OCI-LY7 (cell line): Measurements from ENCODE around the gene APH1B. TPM values are rescaled to one million over a fixed set of nuclear protein-coding genes. Genes with fewer than 3 reads are reported as not detected.

ENCODE experiments used
- BruUV-seq: library from RNA; stranded (reverse); fragments of 400-500 nt; replicated peaks from 2 replicates; lab custom pipeline; 2021; lab: Mats Ljungman, UMichigan
- CTCF ChIA-PET: fragments of 300-600 bp; sonication (Branson Sonifier 250); formaldehyde crosslinking; loops from one replicate; lab custom pipeline; 2022; ENCODE audit warnings: antibody characterized with exemption; ENCODE audit not compliant: unreplicated experiment; lab: Charles Lee
- POLR2A ChIA-PET: fragments of 300-600 bp; sonication (Branson Sonifier 250); formaldehyde crosslinking; loops from one replicate; lab custom pipeline; 2022; ENCODE audit warnings: antibody characterized with exemption; lab: Charles Lee
- DNase-seq: peaks from one replicate; pipeline ENCODE4 v3.0.0-alpha.2; 2015; ENCODE audit warnings: low spot score
- H2AFZ ChIP-seq: fragments of 200-600 bp; sonication (generic), shearing (Covaris generic); 2 replicates; pipeline ENCODE4 v1.6.1; 2014; ENCODE audit warnings: mild to moderate bottlenecking, antibody characterized with exemption, low read length, moderate library complexity
- H3K27ac ChIP-seq: fragments of 200-600 bp; sonication (generic); 2 replicates; pipeline ENCODE4 v1.5.1; 2014; ENCODE audit warnings: mixed run types, low read depth, mild to moderate bottlenecking, moderate library complexity, low read length, inconsistent platforms; ENCODE audit not compliant: poor library complexity, severe bottlenecking
- H3K36me3 ChIP-seq: fragments of 200-600 bp; sonication (generic); 2 replicates; pipeline ENCODE4 v1.6.1; 2014; ENCODE audit warnings: mild to moderate bottlenecking, antibody characterized with exemption, low read length, moderate library complexity, mixed read lengths; ENCODE audit not compliant: insufficient read depth
- H3K4me1 ChIP-seq: fragments of 200-600 bp; sonication (generic); 2 replicates; pipeline ENCODE4 v1.5.1; 2014; ENCODE audit warnings: mild to moderate bottlenecking, low read length; ENCODE audit not compliant: insufficient read depth, poor library complexity, severe bottlenecking
- H3K4me2 ChIP-seq: fragments of 200-600 bp; sonication (generic); 2 replicates; pipeline ENCODE4 v1.6.1; 2014; ENCODE audit warnings: mild to moderate bottlenecking, low read length
- H3K4me3 ChIP-seq: fragments of 200-600 bp; sonication (generic); 2 replicates; pipeline ENCODE4 v1.5.1; 2014; ENCODE audit warnings: mild to moderate bottlenecking, low read depth, low read length; ENCODE audit not compliant: poor library complexity, severe bottlenecking
- H3K79me2 ChIP-seq: fragments of 200-600 bp; sonication (generic); 2 replicates; pipeline ENCODE4 v1.6.1; 2016; ENCODE audit warnings: low read depth, mild to moderate bottlenecking, low read length, moderate library complexity, mixed read lengths; ENCODE audit not compliant: insufficient read depth
- H3K9me2 ChIP-seq: fragments of 200-600 bp; sonication (generic); 2 replicates; pipeline ENCODE4 v1.6.1; 2016; ENCODE audit warnings: mild to moderate bottlenecking, low read length, mixed read lengths; ENCODE audit not compliant: insufficient read depth
- H3K9me3 ChIP-seq: fragments of 200-600 bp; sonication (generic); 2 replicates; pipeline ENCODE4 v1.6.1; 2014; ENCODE audit warnings: mild to moderate bottlenecking, mixed run types, low read length, mixed read lengths
- H4K20me1 ChIP-seq: fragments of 200-600 bp; sonication (generic); 2 replicates; pipeline ENCODE4 v1.6.1; 2014; ENCODE audit warnings: mild to moderate bottlenecking, antibody characterized with exemption, low read length, moderate library complexity, mixed read lengths; ENCODE audit not compliant: insufficient read depth
- EZH2phosphoT487 ChIP-seq: fragments of 200-600 bp; sonication (generic); IDR thresholded peaks from 2 replicates; pipeline ENCODE4 v1.6.1; 2018; ENCODE audit warnings: low read depth, borderline replicate concordance, mild to moderate bottlenecking, mixed run types, antibody characterized with exemption, low read length, moderate library complexity, mixed read lengths
- intact Hi-C: fragments of 100-400 bp; cut with micrococcal nuclease; formaldehyde crosslinking; loops from one replicate; pipeline ENCODE4 v1.10.0; 2022; ENCODE audit not compliant: unreplicated experiment
- total RNA-seq, 2 experiments: library from RNA; depleted of rRNA in 1 of 2; stranded (reverse); fragments of >200 nt in 1 of 2; shearing (Covaris generic) in 1 of 2; gene quantifications; 2 replicates each; pipeline ENCODE4 v1.2.3, GENCODE V29; 2014 to 2022
- TF ChIP-seq, protein P1 (sequence below): fragments of 200-600 bp; sonication (generic); conservative IDR thresholded peaks from 2 replicates; pipeline ENCODE4 v1.5.1; 2014; ENCODE audit warnings: mild to moderate bottlenecking, antibody characterized with exemption, low read length, moderate library complexity, mixed read lengths

APH1B gene
- total RNA-seq, 2 experiments from 2014 or later = 8.3 to 24.1 TPM

DNA sequence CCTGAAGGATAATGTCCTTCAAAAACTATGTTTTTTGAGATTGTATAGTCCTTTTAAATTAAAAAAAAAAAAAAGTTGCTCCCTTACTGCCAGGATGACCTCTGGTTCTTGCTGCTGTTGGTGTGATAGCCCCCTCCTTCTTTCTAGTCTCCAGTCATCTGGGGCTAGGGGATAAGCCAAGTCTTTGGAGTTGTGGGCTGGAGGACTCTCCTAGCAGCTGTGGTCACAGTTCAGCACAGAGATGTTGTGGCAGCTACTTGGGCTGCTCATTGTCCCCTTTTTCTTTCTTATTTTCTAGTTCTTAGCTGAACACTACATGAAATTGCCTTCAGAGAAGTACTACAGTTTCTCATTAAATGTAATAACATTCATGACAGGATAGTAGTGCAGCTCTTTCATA lies 39.2 kb upstream of the APH1B start:
- CTCF ChIA-PET = no interaction called here
- no peaks in the 10 kb centered on the region for H3K9me2 ChIP-seq
- no peaks in the 10 kb centered on the region for H3K79me2 ChIP-seq
- intact Hi-C loops = no loop called here
- H3K4me2 ChIP-seq = no peak overlapping the region
- TF ChIP-seq EZH2phosphoT487 = no peak
- TF ChIP-seq, protein P1, sequence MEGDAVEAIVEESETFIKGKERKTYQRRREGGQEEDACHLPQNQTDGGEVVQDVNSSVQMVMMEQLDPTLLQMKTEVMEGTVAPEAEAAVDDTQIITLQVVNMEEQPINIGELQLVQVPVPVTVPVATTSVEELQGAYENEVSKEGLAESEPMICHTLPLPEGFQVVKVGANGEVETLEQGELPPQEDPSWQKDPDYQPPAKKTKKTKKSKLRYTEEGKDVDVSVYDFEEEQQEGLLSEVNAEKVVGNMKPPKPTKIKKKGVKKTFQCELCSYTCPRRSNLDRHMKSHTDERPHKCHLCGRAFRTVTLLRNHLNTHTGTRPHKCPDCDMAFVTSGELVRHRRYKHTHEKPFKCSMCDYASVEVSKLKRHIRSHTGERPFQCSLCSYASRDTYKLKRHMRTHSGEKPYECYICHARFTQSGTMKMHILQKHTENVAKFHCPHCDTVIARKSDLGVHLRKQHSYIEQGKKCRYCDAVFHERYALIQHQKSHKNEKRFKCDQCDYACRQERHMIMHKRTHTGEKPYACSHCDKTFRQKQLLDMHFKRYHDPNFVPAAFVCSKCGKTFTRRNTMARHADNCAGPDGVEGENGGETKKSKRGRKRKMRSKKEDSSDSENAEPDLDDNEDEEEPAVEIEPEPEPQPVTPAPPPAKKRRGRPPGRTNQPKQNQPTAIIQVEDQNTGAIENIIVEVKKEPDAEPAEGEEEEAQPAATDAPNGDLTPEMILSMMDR = no peak
- peaks cover 3% of the 10 kb centered on the region for H3K9me3 ChIP-seq
- peaks cover 3% of the 10 kb centered on the region; the same call in 1 of the 2 replicates for H3K36me3 ChIP-seq
- H4K20me1 ChIP-seq = no peaks in the 10 kb centered on the region
- no TSS peak for BruUV-seq
- DNase-seq = no peak
- POLR2A ChIA-PET = interaction anchor here (0.8 kb wide), 1 partner anchor 24 kb away, joined by 3 read pairs; no protein-coding TSS in a partner anchor
- no peak overlapping the region for H2AFZ ChIP-seq
- no peak overlapping the region for H3K27ac ChIP-seq
- H3K4me1 ChIP-seq = peaks cover 7% of the 10 kb centered on the region
- H3K4me3 ChIP-seq = no peak overlapping the region

DNA sequence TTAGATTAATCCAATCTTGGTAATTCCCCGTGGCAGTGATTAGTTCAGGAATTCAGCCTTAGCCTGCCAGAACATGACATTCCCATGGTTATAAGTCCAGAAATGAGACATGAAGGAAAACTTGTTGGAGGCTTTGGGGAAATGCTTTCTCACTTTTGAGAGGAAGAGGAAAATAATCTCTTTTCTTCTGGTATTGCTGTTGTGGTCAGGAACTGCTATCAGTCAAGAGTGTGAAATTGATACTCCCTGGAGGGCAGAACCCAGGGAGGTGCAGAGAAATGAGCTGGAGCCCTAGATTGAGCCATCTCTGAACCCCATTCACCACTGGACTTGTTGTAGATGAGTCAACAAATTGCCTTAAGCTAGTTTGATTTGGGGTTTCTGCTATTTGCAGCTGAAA lies 38.6 kb upstream of the APH1B start:
- no peak overlapping the region for H3K27ac ChIP-seq
- CTCF ChIA-PET = no interaction called here
- H3K79me2 ChIP-seq = no peaks in the 10 kb centered on the region
- peaks cover 9% of the 10 kb centered on the region for H3K9me3 ChIP-seq
- intact Hi-C loops = no loop called here
- no peak overlapping the region for H3K4me2 ChIP-seq
- H3K36me3 ChIP-seq = peaks cover 9% of the 10 kb centered on the region; the same call in 1 of the 2 replicates
- TF ChIP-seq EZH2phosphoT487 = no peak
- TF ChIP-seq, protein P1 = no peak
- peaks cover 2% of the 10 kb centered on the region for H3K4me1 ChIP-seq
- H2AFZ ChIP-seq = no peak overlapping the region
- no peak for DNase-seq
- H3K4me3 ChIP-seq = no peak overlapping the region
- no peaks in the 10 kb centered on the region for H4K20me1 ChIP-seq
- H3K9me2 ChIP-seq = no peaks in the 10 kb centered on the region
- no TSS peak for BruUV-seq
- POLR2A ChIA-PET = interaction anchor here (0.7 to 1.4 kb wide), 6 partner anchors 8 to 64 kb away, joined by 3 to 5 read pairs (median 3); no protein-coding TSS in a partner anchor

DNA sequence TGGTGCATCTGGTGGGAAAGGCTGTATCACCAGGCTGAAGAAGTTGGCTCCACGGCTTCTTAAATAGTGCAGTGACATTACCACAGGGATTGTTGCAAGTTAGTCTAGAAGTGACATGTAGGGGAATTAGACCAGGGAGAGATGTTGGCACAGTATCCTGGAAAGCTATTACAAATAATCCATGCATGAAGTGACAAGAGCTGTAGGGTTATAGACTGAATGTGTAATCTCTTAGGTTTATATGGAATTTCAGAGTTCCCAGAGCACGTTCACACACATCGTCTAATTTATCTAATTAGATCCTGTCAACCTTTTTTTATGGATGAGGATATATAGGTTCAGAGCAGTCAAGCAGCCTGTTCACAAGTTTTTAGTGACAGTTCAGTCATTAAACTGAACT lies 37.3 kb upstream of the APH1B start:
- H3K4me3 ChIP-seq = no peak overlapping the region
- POLR2A ChIA-PET = interaction anchor here (0.7 to 1.2 kb wide), 2 partner anchors 10 to 48 kb away, joined by 3 read pairs; no protein-coding TSS in a partner anchor
- H4K20me1 ChIP-seq = no peaks in the 10 kb centered on the region
- BruUV-seq = no TSS peak
- no peak overlapping the region for H3K4me2 ChIP-seq
- CTCF ChIA-PET = no interaction called here
- H3K9me3 ChIP-seq = peaks cover 16% of the 10 kb centered on the region
- no peaks in the 10 kb centered on the region for H3K4me1 ChIP-seq
- H3K27ac ChIP-seq = no peak overlapping the region
- DNase-seq = no peak
- peaks cover 22% of the 10 kb centered on the region; the same call in 1 of the 2 replicates for H3K36me3 ChIP-seq
- intact Hi-C loops = no loop called here
- no peak for TF ChIP-seq EZH2phosphoT487
- TF ChIP-seq, protein P1 = no peak
- H3K9me2 ChIP-seq = no peaks in the 10 kb centered on the region
- no peaks in the 10 kb centered on the region for H3K79me2 ChIP-seq
- no peak overlapping the region for H2AFZ ChIP-seq
